Measurements from ENCODE around the gene LRIT2. TPM values are rescaled to one million over a fixed set of nuclear protein-coding genes. Genes with fewer than 3 reads are reported as not detected.

LRIT2 gene
- total RNA-seq, 1 experiment from 2014 or later, result not detected

DNA sequence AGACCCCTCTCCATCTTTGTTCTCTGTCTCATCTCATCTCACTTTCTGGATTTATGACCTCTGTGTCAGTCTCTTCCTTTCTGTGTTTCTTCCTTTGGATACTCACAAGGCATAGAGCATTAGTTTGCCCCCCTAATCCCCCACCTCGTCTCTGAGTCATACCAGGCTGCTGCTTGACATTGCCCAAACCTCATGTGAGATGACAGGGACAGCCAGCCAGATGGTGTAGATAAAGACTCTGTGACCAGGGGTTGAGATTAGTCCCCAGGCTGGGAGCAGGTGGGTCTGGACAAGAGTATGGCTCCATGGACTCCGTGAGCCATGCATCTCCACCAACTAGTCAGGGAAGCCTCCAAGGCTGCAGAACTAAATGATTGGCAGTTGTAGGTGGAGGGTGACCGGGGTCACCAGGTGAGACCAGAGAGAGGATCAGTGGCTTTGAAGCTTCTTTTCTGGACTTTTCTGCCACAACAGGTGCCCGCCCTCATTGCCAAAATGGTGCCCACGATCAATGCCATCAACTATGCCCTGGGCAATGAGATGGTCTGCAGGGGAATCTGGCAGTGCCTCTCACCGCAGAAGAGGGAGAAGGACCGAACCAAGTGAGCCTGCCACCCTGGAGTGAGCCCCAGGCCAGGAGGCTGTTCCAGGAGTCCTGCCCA is 32.8 kb upstream of the LRIT2 start (continued):
- TF ChIP-seq, protein P1, sequence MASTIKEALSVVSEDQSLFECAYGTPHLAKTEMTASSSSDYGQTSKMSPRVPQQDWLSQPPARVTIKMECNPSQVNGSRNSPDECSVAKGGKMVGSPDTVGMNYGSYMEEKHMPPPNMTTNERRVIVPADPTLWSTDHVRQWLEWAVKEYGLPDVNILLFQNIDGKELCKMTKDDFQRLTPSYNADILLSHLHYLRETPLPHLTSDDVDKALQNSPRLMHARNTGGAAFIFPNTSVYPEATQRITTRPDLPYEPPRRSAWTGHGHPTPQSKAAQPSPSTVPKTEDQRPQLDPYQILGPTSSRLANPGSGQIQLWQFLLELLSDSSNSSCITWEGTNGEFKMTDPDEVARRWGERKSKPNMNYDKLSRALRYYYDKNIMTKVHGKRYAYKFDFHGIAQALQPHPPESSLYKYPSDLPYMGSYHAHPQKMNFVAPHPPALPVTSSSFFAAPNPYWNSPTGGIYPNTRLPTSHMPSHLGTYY (CRISPR knock-in tag; IDR thresholded peaks at IDR 0.05), result no peak

DNA sequence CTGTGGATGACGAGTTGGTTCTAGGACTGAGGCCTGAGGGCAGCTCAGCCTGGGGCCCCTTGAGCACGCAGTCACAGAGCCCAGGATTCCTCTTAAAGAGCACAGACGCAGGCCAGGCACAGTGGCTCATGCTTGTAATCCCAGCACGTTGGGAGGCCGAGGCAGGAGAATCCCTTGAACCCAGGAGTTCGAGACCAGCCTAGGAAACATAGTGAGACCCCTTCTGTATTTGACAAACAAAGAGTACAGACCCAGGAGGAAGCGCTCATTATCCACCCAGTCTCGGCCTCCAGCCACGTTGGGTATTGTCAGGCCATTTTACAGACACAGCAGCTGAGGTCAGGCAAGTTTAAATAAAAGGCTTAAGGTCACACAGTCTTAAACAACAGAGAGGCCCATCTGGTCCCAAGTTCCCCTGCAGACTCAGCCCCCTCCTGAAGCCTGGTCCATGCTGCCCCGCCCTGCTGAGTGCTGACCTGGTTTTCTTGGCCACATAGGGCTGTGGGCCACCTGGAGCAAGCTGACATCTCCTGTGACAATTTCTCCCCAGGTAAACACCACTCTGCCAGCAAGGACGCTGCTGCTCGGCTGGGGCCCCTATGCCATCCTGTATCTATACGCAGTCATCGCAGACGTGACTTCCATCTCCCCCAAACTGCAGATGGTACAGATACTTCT is 32.1 kb upstream of the LRIT2 start:
- Mint-ChIP-seq H3K4me1 (0 out of 2 replicates have a peak, but pooled peaks cover 3% of the 10 kb centered on the region), H3K4me3 (no peak overlapping the region), H3K27me3 (ENCODE audit: low read depth) (peaks cover 17% of the 10 kb centered on the region), H3K27ac (no peak overlapping the region), H3K9me3 (peaks cover 5% of the 10 kb centered on the region; the same call in 1 of the 2 replicates), H3K36me3 (no peaks in the 10 kb centered on the region)
- ChIA-PET POLR2A (interaction anchor here (0.8 kb wide), 1 partner anchor 71 kb away, joined by 3 read pairs; no protein-coding TSS in a partner anchor), CTCF (interaction anchor here (0.7 to 4.5 kb wide), 36 partner anchors 8 to 408 kb away, joined by 3 to 48 read pairs (median 6); partner anchors contain the start of genes CCSER2, CDHR1 and RGR)
- DNase-seq (ENCODE audit: low spot score), result no peak
- ATAC-seq, result no peak
- no peak for TF ChIP-seq MXD4 (CRISPR knock-in tag; IDR thresholded peaks at IDR 0.05; ENCODE audit: borderline replicate concordance)
- TF ChIP-seq, protein P2, sequence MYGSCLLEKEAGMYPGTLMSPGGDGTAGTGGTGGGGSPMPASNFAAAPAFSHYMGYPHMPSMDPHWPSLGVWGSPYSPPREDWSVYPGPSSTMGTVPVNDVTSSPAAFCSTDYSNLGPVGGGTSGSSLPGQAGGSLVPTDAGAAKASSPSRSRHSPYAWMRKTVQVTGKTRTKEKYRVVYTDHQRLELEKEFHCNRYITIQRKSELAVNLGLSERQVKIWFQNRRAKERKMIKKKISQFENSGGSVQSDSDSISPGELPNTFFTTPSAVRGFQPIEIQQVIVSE (CRISPR knock-in tag; IDR thresholded peaks at IDR 0.05; ENCODE audit: borderline replicate concordance), result no peak
- TF ChIP-seq ZNF416 (CRISPR knock-in tag; IDR thresholded peaks at IDR 0.05), result no peak
- no peak for TF ChIP-seq GRHL2 (CRISPR knock-in tag; IDR thresholded peaks at IDR 0.05; ENCODE audit: insufficient replicate concordance, severe bottlenecking)
- TF ChIP-seq, protein P3, sequence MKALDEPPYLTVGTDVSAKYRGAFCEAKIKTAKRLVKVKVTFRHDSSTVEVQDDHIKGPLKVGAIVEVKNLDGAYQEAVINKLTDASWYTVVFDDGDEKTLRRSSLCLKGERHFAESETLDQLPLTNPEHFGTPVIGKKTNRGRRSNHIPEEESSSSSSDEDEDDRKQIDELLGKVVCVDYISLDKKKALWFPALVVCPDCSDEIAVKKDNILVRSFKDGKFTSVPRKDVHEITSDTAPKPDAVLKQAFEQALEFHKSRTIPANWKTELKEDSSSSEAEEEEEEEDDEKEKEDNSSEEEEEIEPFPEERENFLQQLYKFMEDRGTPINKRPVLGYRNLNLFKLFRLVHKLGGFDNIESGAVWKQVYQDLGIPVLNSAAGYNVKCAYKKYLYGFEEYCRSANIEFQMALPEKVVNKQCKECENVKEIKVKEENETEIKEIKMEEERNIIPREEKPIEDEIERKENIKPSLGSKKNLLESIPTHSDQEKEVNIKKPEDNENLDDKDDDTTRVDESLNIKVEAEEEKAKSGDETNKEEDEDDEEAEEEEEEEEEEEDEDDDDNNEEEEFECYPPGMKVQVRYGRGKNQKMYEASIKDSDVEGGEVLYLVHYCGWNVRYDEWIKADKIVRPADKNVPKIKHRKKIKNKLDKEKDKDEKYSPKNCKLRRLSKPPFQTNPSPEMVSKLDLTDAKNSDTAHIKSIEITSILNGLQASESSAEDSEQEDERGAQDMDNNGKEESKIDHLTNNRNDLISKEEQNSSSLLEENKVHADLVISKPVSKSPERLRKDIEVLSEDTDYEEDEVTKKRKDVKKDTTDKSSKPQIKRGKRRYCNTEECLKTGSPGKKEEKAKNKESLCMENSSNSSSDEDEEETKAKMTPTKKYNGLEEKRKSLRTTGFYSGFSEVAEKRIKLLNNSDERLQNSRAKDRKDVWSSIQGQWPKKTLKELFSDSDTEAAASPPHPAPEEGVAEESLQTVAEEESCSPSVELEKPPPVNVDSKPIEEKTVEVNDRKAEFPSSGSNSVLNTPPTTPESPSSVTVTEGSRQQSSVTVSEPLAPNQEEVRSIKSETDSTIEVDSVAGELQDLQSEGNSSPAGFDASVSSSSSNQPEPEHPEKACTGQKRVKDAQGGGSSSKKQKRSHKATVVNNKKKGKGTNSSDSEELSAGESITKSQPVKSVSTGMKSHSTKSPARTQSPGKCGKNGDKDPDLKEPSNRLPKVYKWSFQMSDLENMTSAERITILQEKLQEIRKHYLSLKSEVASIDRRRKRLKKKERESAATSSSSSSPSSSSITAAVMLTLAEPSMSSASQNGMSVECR (CRISPR knock-in tag; IDR thresholded peaks at IDR 0.05; ENCODE audit: borderline replicate concordance), result no peak
- TF ChIP-seq SP1 (CRISPR knock-in tag; conservative IDR thresholded peaks at IDR 0.05), result peak; percentile 8; the same call in 1 of the 2 replicates

DNA sequence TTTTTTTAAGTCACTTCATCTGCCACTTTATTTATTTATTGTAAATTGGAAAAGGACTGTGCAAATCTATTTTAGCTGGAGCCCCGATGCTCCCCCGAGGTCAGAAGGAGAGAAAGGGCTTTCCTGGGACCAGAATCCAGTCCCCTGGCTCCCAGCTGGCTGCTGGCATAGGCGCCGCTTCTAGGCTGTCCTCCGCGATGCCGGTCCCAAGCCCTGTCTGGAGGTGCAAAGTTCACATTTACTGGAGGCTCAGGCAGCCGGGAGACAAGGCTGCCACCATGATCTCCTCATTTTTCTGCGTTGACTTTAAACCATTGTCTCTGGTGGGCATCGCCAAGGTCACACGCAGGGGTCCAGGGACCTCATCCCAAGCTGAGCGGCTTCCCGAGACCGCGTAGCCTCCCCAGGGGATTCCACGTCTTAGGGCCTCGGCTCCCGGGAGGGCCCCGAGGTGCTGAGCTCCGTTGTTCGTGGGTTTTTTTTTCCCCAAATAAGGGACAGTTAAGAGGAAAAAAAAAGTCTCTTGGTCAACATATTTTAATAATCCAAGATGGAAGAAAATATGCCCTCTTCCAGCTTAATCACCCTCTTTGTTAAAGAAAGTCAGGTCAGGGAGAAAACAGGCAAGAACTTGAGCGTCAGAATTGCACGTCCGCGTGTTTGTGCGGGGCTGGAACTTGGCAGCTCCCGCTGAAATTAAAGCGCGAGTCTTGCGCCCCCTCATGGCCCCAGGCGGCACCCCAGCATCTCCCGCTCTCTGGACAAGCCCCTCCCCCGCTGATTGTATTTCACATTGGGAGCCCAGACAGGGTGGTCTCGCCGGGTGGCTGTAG is 31.4 kb upstream of the LRIT2 start:
- Mint-ChIP-seq H3K4me3 (no peak overlapping the region), H3K27ac (no peak overlapping the region), H3K36me3 (no peaks in the 10 kb centered on the region), H3K27me3 (ENCODE audit: low read depth) (peaks cover 17% of the 10 kb centered on the region), H3K4me1 (0 out of 2 replicates have a peak, but pooled peaks cover 3% of the 10 kb centered on the region), H3K9me3 (peaks cover 5% of the 10 kb centered on the region; the same call in 1 of the 2 replicates)
- CTCF ChIA-PET, result interaction anchor here (0.6 to 4.5 kb wide), 49 partner anchors 8 to 409 kb away, joined by 3 to 48 read pairs (median 4); partner anchors contain the start of genes CCSER2, CDHR1 and RGR
- peak; percentile 84 for DNase-seq (ENCODE audit: low spot score)
- ATAC-seq, result peak; percentile 95
- POLR2A ChIA-PET, result interaction anchor here (0.8 kb wide), 1 partner anchor 71 kb away, joined by 3 read pairs; no protein-coding TSS in a partner anchor
- TF ChIP-seq, protein P3 (CRISPR knock-in tag; IDR thresholded peaks at IDR 0.05; ENCODE audit: borderline replicate concordance), result no peak
- TF ChIP-seq, protein P4, sequence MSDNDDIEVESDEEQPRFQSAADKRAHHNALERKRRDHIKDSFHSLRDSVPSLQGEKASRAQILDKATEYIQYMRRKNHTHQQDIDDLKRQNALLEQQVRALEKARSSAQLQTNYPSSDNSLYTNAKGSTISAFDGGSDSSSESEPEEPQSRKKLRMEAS (CRISPR knock-in tag; IDR thresholded peaks at IDR 0.05), result peak; percentile 94
- peak; percentile 44 for TF ChIP-seq SP1 (CRISPR knock-in tag; conservative IDR thresholded peaks at IDR 0.05)
- TF ChIP-seq, protein P5, sequence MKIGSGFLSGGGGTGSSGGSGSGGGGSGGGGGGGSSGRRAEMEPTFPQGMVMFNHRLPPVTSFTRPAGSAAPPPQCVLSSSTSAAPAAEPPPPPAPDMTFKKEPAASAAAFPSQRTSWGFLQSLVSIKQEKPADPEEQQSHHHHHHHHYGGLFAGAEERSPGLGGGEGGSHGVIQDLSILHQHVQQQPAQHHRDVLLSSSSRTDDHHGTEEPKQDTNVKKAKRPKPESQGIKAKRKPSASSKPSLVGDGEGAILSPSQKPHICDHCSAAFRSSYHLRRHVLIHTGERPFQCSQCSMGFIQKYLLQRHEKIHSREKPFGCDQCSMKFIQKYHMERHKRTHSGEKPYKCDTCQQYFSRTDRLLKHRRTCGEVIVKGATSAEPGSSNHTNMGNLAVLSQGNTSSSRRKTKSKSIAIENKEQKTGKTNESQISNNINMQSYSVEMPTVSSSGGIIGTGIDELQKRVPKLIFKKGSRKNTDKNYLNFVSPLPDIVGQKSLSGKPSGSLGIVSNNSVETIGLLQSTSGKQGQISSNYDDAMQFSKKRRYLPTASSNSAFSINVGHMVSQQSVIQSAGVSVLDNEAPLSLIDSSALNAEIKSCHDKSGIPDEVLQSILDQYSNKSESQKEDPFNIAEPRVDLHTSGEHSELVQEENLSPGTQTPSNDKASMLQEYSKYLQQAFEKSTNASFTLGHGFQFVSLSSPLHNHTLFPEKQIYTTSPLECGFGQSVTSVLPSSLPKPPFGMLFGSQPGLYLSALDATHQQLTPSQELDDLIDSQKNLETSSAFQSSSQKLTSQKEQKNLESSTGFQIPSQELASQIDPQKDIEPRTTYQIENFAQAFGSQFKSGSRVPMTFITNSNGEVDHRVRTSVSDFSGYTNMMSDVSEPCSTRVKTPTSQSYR (CRISPR knock-in tag; IDR thresholded peaks at IDR 0.05), result 0 out of 2 replicates have a peak, but pooled peaks have one; percentile 40
- TF ChIP-seq, protein P6, sequence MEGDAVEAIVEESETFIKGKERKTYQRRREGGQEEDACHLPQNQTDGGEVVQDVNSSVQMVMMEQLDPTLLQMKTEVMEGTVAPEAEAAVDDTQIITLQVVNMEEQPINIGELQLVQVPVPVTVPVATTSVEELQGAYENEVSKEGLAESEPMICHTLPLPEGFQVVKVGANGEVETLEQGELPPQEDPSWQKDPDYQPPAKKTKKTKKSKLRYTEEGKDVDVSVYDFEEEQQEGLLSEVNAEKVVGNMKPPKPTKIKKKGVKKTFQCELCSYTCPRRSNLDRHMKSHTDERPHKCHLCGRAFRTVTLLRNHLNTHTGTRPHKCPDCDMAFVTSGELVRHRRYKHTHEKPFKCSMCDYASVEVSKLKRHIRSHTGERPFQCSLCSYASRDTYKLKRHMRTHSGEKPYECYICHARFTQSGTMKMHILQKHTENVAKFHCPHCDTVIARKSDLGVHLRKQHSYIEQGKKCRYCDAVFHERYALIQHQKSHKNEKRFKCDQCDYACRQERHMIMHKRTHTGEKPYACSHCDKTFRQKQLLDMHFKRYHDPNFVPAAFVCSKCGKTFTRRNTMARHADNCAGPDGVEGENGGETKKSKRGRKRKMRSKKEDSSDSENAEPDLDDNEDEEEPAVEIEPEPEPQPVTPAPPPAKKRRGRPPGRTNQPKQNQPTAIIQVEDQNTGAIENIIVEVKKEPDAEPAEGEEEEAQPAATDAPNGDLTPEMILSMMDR (IDR thresholded peaks at IDR 0.05), result peak; percentile 76
